KOPT-K1 (cell line): ENCODE measurements around the gene TNRC18.
"Not testable (repeated sequence)": the region's sequence is repeated elsewhere in the genome, so short reads cannot be mapped to it uniquely, and the experiment has no call there.

Experiments
- H3K27ac ChIP-seq: fragments of 200-600 bp; sonication (generic); 2 replicates; pipeline ENCODE4 v1.5.1; 2016; ENCODE audit warnings: antibody characterized with exemption, mild to moderate bottlenecking, low read depth, low read length; ENCODE audit not compliant: poor library complexity, severe bottlenecking
- H3K36me3 ChIP-seq: fragments of 200-600 bp; sonication (generic); 2 replicates; pipeline ENCODE4 v1.5.1; 2017; ENCODE audit warnings: antibody characterized with exemption, mild to moderate bottlenecking, low read length, moderate library complexity; ENCODE audit not compliant: insufficient read depth
- H3K9me3 ChIP-seq: fragments of 200-600 bp; sonication (generic); 2 replicates; pipeline ENCODE4 v1.5.1; 2017; ENCODE audit warnings: antibody characterized with exemption, low read length, mild to moderate bottlenecking; ENCODE audit not compliant: insufficient read depth, poor library complexity, severe bottlenecking

TNRC18 gene

GRCh38 chr7:5324961-5325360 is 98.7 kb downstream of the TNRC18 start:
- Histone ChIP-seq H3K27ac (no peak overlapping the region), H3K9me3 (peaks cover 15% of the 10 kb centered on the region), H3K36me3 (peaks cover 68% of the 10 kb centered on the region)

DNA sequence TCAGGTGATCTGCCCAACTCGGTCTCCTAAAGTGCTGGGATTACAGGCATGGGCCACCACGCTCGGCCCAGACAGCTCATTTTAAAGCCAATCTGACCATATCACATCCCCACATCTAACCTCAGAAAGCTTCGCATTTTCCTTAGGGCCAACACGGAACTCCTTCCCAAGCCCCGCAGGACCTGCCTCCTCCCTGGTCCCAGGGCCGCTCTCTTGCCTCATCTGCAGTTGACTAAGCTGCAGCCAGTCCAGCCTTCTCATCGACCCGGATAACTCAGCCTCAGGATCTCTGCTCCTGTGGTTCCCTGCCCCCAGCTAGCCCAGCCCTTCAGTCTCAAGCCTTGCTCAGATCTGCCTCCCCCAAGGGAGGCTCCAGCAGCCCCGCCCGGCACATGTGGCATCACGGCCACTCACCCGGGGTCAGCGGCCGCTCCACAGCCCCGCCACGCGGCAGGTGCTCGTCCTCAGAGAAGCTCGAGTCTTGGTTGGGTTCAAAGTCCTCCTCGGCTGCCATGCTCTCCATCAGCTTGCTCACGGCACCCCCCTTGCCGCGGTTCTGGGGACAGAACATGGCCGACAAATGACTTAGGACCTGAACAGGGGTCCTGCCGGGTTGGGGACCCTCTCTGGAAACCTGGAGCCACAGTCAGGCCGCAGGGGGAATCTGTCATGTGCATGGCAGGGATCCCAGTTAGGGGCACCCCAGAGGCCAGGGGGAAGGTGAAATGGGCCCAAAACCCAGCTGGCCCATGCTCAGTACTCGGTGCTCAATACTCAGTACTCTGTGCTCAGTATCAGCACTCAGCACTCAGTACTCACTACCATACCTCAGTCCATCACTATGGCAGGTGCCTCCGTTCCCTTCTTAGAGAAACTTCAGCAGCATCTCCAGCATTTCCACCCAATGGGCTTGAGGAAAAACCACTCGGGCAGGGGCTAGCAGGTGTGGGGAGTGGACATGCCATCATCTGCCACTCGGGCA is 99.5 kb downstream of the TNRC18 start:
- H3K27ac ChIP-seq = not testable (repeated sequence)
- H3K36me3 ChIP-seq = peaks cover 70% of the 10 kb centered on the region
- H3K9me3 ChIP-seq = peaks cover 23% of the 10 kb centered on the region

DNA sequence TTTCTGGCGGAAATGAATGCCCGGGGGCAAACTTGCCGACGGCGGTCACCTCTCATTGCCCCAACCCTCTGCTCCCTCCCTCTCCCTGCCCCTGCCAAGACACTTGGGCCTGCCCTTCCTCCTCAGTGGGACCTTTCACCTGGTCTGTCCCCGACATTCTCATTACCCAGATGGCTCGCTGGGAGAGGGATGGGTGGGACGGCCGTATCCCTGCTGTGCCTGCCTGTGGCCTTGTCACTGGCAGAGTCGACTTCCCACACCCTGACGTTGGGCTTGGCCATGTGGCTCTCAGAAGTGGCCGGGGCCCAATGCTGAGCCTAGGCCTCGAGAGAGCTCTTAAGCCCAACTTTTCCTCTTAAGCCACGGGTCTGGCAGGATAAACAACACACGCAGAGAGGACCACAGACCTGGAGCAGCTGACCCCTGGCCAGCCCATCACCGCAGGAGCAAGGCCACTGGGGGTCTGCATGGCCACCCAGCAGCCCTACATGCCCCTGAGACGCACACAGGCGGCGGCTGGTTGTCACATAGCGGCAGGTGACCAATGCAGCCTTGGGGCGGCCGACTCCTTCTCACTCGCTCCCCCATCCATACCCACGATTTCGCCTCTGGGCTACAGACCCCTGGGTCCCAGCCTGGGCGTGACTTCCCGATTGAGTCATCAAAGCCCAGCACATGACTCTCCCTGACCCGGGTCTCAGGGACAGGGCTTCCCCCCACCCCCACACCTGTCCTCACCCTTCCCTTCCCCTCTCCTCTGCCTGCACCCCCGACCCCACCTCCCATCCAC is 100.8 kb downstream of the TNRC18 start:
- H3K27ac ChIP-seq = no peak overlapping the region
- peaks cover 35% of the 10 kb centered on the region for H3K9me3 ChIP-seq
- peaks cover 83% of the 10 kb centered on the region for H3K36me3 ChIP-seq

- Histone ChIP-seq H3K36me3 (peaks cover 79% of the 10 kb centered on the region), H3K27ac (no peak overlapping the region), H3K9me3 (peaks cover 35% of the 10 kb centered on the region)
These were observed 102.7 kb downstream of the TNRC18 start for GRCh38 chr7:5320802-5321396.

DNA sequence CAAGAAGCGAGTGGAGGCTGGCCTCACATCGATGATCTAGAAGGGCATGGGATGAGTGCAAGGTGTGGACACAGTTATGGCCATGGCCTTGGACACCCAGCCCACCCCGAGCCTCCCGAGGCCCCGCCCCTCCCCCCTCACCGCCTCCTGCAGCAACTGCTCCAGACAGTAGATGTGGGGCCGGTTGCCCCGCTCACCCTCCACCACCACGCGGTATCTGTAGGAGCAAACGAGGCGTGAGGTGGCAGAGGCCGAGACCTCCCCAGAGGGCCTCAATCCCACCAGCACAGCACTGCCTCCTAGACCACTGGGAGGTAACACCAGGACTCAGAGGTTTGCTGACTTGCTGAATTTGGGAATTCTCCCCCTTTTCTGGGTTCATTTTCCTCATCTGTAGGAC is 103.2 kb downstream of the TNRC18 start:
- Histone ChIP-seq H3K9me3 (peaks cover 35% of the 10 kb centered on the region), H3K27ac (no peak overlapping the region), H3K36me3 (peaks cover 81% of the 10 kb centered on the region)

DNA sequence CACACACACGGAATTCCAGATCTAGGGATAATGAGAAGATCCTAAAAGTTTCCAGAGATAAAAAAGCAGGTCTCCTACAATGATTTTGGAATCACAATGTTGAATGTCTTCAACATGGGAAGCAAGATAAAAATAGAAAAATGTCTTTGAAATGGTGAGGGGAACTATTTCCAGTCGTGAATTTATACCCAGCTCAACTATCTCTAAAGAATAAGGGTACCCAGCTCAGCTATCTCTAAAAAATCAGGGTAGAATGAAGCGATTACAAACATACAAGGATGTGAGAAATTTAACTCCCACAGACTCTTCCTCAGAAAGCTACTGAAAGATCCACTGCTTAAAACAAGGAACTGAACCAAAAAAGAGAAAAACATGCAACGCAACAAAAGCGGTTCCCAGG is 105.0 kb downstream of the TNRC18 start:
- Histone ChIP-seq H3K36me3 (peaks cover 81% of the 10 kb centered on the region), H3K9me3 (peaks cover 35% of the 10 kb centered on the region)
- H3K27ac ChIP-seq = not testable (repeated sequence)

- peaks cover 68% of the 10 kb centered on the region for H3K36me3 ChIP-seq
- H3K9me3 ChIP-seq = peaks cover 29% of the 10 kb centered on the region
- no peak overlapping the region for H3K27ac ChIP-seq
These were observed 107.9 kb downstream of the TNRC18 start for GRCh38 chr7:5315761-5316160.

DNA sequence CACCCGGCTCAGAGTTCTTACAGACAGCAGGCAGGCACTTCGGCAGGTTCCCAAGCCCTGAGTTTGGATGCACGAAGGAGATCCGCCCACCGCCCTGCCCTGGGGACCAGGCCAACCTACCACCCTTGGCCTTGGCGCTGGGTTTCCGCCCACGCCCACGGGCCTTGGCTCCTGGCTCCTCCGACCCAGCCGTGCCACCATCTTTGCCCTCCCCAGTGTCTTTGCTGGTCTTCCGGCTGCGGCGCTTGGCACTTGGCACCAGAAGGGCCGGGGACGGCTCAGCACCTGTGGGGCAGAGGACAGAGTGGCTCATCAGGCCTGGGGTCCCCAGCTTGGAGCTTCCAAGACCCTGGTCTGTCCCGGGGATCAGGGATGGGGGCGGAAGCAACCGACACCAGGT is 108.8 kb downstream of the TNRC18 start:
- Histone ChIP-seq H3K36me3 (peaks cover 63% of the 10 kb centered on the region), H3K9me3 (peaks cover 20% of the 10 kb centered on the region), H3K27ac (no peak overlapping the region)

GRCh38 chr7:5313076-5313885 is 110.4 kb downstream of the TNRC18 start:
- not testable (repeated sequence) for H3K9me3 ChIP-seq, H3K27ac ChIP-seq
- peaks cover 58% of the 10 kb centered on the region for H3K36me3 ChIP-seq

DNA sequence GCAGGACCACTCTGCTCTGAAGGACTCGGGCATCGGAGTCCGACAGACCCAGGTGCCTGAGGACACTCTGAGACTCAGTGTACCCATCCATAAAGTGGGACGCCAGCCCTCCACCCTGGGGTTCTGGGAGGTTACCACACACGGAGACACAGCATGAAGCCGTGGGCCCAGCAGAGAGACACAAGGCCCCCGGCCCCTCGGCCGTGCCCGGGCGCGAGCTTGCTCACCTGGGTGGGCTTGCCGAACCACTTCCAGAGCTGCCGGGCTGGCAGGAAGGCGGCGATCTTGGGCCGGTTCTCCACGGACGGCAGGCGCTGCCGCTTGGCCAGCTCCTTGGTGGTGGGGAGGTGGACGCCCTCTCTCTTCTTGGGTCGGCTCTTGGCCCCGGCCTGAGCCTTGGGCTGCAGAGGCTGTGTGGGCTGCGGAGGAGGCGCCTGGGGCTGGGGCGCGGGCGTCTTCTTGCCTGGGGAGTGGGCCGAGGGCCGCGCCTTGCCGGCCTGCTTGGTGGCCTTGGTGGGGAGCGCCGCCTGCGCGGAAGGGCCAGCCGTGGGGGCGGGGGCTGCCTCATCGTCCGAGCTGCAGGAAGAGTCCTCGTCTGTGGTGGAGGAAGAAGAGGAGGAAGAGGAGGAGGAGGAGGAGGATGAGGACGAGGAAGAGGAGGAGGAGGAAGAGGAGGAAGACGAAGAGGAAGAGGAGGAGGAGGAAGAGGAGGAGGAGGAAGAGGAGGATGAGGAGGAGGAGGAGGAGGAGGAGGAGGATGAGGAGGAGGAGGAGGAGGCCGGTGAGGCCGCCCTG is 111.2 kb downstream of the TNRC18 start:
- peaks cover 60% of the 10 kb centered on the region for H3K36me3 ChIP-seq
- H3K9me3 ChIP-seq, H3K27ac ChIP-seq: not testable (repeated sequence)

GRCh38 chr7:5310822-5311405 is 112.7 kb downstream of the TNRC18 start:
- H3K9me3 ChIP-seq = no peaks in the 10 kb centered on the region
- no peak overlapping the region for H3K27ac ChIP-seq
- peaks cover 61% of the 10 kb centered on the region for H3K36me3 ChIP-seq

- Histone ChIP-seq H3K27ac (no peak overlapping the region), H3K36me3 (peaks cover 44% of the 10 kb centered on the region), H3K9me3 (no peaks in the 10 kb centered on the region)
These were observed 114.5 kb downstream of the TNRC18 start for GRCh38 chr7:5309146-5309545.

GRCh38 chr7:5307221-5308142 is 116.2 kb downstream of the TNRC18 start:
- H3K27ac ChIP-seq = not testable (repeated sequence)

More at GRCh38 chr7:5307221-5308142, 116.2 kb downstream of the TNRC18 start:
- not testable (repeated sequence) for H3K9me3 ChIP-seq
- H3K36me3 ChIP-seq = peaks cover 33% of the 10 kb centered on the region
